Fibroblast of skin of abdomen (primary cell): ENCODE measurements around the gene UFSP2.
"Not testable (repeated sequence)": the region's sequence is repeated elsewhere in the genome, so short reads cannot be mapped to it uniquely, and the experiment has no call there.

Experiments used
- DNase-seq: peaks from one replicate; pipeline ENCODE4 v3.0.0-alpha.2; 2013

The UFSP2 gene

GRCh38 chr4:185383451-185383850 lies 42.3 kb downstream of the UFSP2 start:
- DNase-seq, result no peak

GRCh38 chr4:185382754-185383153 lies 43.0 kb downstream of the UFSP2 start:
- no peak for DNase-seq

GRCh38 chr4:185381288-185382196 lies 44.2 kb downstream of the UFSP2 start:
- DNase-seq, result peak; percentile 55

GRCh38 chr4:185380320-185380719 lies 45.4 kb downstream of the UFSP2 start:
- DNase-seq, result no peak

GRCh38 chr4:185379326-185380295 lies 46.2 kb downstream of the UFSP2 start:
- no peak for DNase-seq

- no peak for DNase-seq
Observed at GRCh38 chr4:185378264-185378663, 47.5 kb downstream of the UFSP2 start.

GRCh38 chr4:185374573-185374972 lies 51.2 kb downstream of the UFSP2 start:
- no peak for DNase-seq

- no peak for DNase-seq
Observed at GRCh38 chr4:185374027-185374426, 51.7 kb downstream of the UFSP2 start.

GRCh38 chr4:185371702-185372101 lies 54.1 kb downstream of the UFSP2 start:
- no peak for DNase-seq

- DNase-seq, result no peak
Observed at GRCh38 chr4:185370268-185370949, 55.4 kb downstream of the UFSP2 start.

GRCh38 chr4:185369731-185370130 lies 56.0 kb downstream of the UFSP2 start:
- DNase-seq, result peak; percentile 35

GRCh38 chr4:185364886-185365285 lies 60.9 kb downstream of the UFSP2 start:
- DNase-seq, result no peak

- DNase-seq, result no peak
Observed at GRCh38 chr4:185363251-185363650, 62.5 kb downstream of the UFSP2 start.

- not testable (repeated sequence) for DNase-seq
Observed at GRCh38 chr4:185362570-185362969, 63.2 kb downstream of the UFSP2 start.

GRCh38 chr4:185361872-185362271 lies 63.9 kb downstream of the UFSP2 start:
- no peak for DNase-seq

GRCh38 chr4:185359767-185360446 lies 65.9 kb downstream of the UFSP2 start:
- DNase-seq, result peak; percentile 53

- peak; percentile 51 for DNase-seq
Observed at GRCh38 chr4:185358959-185359358, 66.8 kb downstream of the UFSP2 start.

- DNase-seq, result peak; percentile 57
Observed at GRCh38 chr4:185358514-185358913, 67.2 kb downstream of the UFSP2 start.

GRCh38 chr4:185357733-185358440 lies 67.9 kb downstream of the UFSP2 start:
- no peak for DNase-seq

GRCh38 chr4:185357211-185357610 lies 68.6 kb downstream of the UFSP2 start:
- peak; percentile 32 for DNase-seq

GRCh38 chr4:185352741-185353140 lies 73.0 kb downstream of the UFSP2 start:
- DNase-seq, result no peak
